Osteoblast (primary cell): ENCODE data around the gene NUDT17. TPM values are rescaled to one million over a fixed set of nuclear protein-coding genes. Genes with fewer than 3 reads are reported as not detected.

Experiments
- DNase-seq: peaks from one replicate; pipeline ENCODE4 v3.0.0; 2011; ENCODE audit warnings: low spot score, mixed read lengths; ENCODE audit not compliant: insufficient read length; ENCODE audit errors: missing footprints
- H2AFZ ChIP-seq: 2 replicates; pipeline ENCODE4 v1.6.0; 2011; ENCODE audit warnings: mild to moderate bottlenecking, low read length
- H3K27ac ChIP-seq: 2 replicates; pipeline ENCODE4 v1.5.1; 2011; ENCODE audit warnings: mild to moderate bottlenecking, low read depth, low read length, moderate library complexity
- H3K27me3 ChIP-seq: 2 replicates; pipeline ENCODE4 v1.6.0; 2012; ENCODE audit warnings: mild to moderate bottlenecking, control low read depth, inconsistent platforms, low read length, moderate library complexity; ENCODE audit not compliant: insufficient read depth
- H3K36me3 ChIP-seq: 2 replicates; pipeline ENCODE4 v1.5.1; 2011; ENCODE audit warnings: mild to moderate bottlenecking, low read length, control low read depth, moderate library complexity; ENCODE audit not compliant: insufficient read depth
- H3K4me1 ChIP-seq: 2 replicates; pipeline ENCODE4 v1.5.1; 2011; ENCODE audit warnings: mild to moderate bottlenecking, low read length, control low read depth, moderate library complexity; ENCODE audit not compliant: insufficient read depth
- H3K4me2 ChIP-seq: 2 replicates; pipeline ENCODE4 v1.6.0; 2011; ENCODE audit warnings: mild to moderate bottlenecking, low read length; ENCODE audit not compliant: insufficient read depth
- H3K4me3 ChIP-seq: fragments of 200-600 bp; sonication (generic); 3 replicates; pipeline ENCODE4 v1.5.1; 2012; ENCODE audit warnings: mild to moderate bottlenecking, low read length, inconsistent platforms; ENCODE audit not compliant: insufficient read depth
- H3K79me2 ChIP-seq: 2 replicates; pipeline ENCODE4 v1.6.0; 2012; ENCODE audit warnings: mild to moderate bottlenecking, low read length, control low read depth, inconsistent platforms; ENCODE audit not compliant: insufficient read depth
- H3K9me3 ChIP-seq: 2 replicates; pipeline ENCODE4 v1.5.1; 2011; ENCODE audit warnings: low read depth, low read length, control low read depth
- H4K20me1 ChIP-seq: 2 replicates; pipeline ENCODE4 v1.6.0; 2012; ENCODE audit warnings: mild to moderate bottlenecking, low read length, control low read depth; ENCODE audit not compliant: insufficient read depth
- total RNA-seq: library from RNA; depleted of rRNA; stranded (reverse); fragments of >200 nt; gene quantifications from 2 replicates; pipeline ENCODE4 v1.2.3, GENCODE V29; 2012
- TF ChIP-seq, protein P1 (sequence below): IDR thresholded peaks from 2 replicates; pipeline ENCODE4 v1.5.1; 2011; ENCODE audit warnings: mild to moderate bottlenecking, low read depth, low read length, moderate library complexity; ENCODE audit errors: extremely low read depth

NUDT17 gene, protein sequence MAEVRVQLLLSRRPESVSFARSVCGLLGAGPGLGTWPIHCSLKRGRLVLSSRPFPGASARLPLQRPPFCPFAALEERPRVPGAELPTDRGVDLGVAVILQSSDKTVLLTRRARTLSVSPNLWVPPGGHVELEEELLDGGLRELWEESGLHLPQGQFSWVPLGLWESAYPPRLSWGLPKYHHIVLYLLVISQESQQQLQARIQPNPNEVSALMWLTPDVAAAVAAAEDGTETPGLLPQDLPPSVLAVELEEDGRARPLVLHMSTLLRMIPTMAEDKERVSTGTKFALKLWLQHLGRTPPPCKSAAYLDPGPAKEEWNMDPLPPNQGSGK
- total RNA-seq, result 1.8 and 4.0 TPM in 2 replicates

DNA sequence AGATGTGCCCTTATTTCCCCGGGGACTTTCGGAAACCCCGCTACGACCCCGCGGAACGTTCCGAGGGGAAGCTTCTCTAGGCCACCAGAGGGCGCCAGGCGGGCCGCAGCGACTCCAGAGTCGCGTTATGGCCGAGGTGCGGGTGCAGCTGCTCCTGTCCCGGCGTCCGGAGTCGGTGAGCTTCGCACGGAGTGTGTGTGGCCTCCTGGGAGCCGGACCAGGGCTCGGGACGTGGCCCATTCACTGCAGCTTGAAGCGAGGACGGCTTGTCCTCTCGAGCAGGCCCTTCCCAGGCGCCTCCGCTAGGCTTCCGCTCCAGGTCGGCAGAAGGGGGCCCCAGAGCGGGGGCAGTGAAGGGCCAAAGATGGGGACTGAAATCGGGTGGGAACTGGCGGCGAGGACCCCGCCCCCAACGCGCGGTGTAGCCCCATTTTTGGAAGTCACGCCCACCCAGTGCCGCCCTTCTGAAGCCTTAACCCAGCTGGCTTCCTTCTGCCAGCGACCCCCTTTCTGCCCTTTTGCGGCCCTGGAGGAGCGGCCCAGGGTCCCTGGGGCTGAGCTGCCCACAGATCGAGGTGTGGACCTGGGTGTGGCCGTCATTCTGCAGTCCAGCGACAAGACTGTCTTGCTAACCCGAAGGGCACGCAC, at the start of gene NUDT17:
NUDT17 (plus strand) TSS at position 117 of the 648 bp plus-strand sequence; CDS start at position 128, 11 bp downstream.
- H3K27ac ChIP-seq, result peak within 1 kb of the TSS; percentile 65
- H3K36me3 ChIP-seq, result peaks cover 63% of the 10 kb centered on the region
- H3K4me2 ChIP-seq, result peak within 1 kb of the TSS; percentile 93
- peak; percentile 94 for DNase-seq
- H3K27me3 ChIP-seq, result no peaks in the 10 kb centered on the region
- TF ChIP-seq, protein P1, sequence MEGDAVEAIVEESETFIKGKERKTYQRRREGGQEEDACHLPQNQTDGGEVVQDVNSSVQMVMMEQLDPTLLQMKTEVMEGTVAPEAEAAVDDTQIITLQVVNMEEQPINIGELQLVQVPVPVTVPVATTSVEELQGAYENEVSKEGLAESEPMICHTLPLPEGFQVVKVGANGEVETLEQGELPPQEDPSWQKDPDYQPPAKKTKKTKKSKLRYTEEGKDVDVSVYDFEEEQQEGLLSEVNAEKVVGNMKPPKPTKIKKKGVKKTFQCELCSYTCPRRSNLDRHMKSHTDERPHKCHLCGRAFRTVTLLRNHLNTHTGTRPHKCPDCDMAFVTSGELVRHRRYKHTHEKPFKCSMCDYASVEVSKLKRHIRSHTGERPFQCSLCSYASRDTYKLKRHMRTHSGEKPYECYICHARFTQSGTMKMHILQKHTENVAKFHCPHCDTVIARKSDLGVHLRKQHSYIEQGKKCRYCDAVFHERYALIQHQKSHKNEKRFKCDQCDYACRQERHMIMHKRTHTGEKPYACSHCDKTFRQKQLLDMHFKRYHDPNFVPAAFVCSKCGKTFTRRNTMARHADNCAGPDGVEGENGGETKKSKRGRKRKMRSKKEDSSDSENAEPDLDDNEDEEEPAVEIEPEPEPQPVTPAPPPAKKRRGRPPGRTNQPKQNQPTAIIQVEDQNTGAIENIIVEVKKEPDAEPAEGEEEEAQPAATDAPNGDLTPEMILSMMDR, result peak; percentile 94
- H3K79me2 ChIP-seq, result no peaks in the 10 kb centered on the region
- H4K20me1 ChIP-seq, result no peaks in the 10 kb centered on the region
- H3K4me3 ChIP-seq, result peak within 1 kb of the TSS; percentile 81
- H3K9me3 ChIP-seq, result no peaks in the 10 kb centered on the region
- peak within 1 kb of the TSS; percentile 82 for H2AFZ ChIP-seq
- peaks cover 31% of the 10 kb centered on the region for H3K4me1 ChIP-seq

DNA sequence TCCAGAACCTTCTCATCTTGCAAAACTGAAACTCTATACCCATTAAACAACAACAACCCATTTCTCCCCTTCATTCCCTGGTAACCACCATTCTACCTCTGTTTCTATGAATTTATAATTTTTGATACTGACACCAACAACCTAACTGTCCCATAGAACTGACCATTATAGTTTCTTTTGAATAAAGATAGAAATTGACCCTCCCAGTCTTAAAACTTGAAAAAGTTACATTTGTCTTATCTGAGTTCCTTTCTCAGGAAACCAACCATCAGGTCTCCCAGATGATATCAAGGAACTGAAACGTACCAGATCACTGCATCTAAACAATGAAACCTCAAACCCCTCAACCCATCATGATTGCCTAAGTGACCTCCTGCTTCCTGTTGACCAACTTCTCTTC, 48.7 kb upstream of the NUDT17 start:
- H3K79me2 ChIP-seq, result peaks cover 90% of the 10 kb centered on the region
- H3K4me2 ChIP-seq, result no peak overlapping the region
- TF ChIP-seq, protein P1, result no peak
- no peak for DNase-seq
- no peaks in the 10 kb centered on the region for H3K4me1 ChIP-seq
- peaks cover 10% of the 10 kb centered on the region for H3K36me3 ChIP-seq
- H3K27ac ChIP-seq, result no peak overlapping the region
- H2AFZ ChIP-seq, result no peak overlapping the region
- peaks cover 23% of the 10 kb centered on the region for H4K20me1 ChIP-seq
- no peaks in the 10 kb centered on the region for H3K27me3 ChIP-seq
- H3K4me3 ChIP-seq, result no peak overlapping the region
- no peaks in the 10 kb centered on the region for H3K9me3 ChIP-seq

- Histone ChIP-seq H3K79me2 (peaks cover 98% of the 10 kb centered on the region), H2AFZ (no peak overlapping the region), H3K27ac (no peak overlapping the region), H3K27me3 (no peaks in the 10 kb centered on the region), H4K20me1 (peaks cover 36% of the 10 kb centered on the region), H3K9me3 (no peaks in the 10 kb centered on the region), H3K4me2 (no peak overlapping the region), H3K4me3 (no peak overlapping the region), H3K4me1 (peaks cover 9% of the 10 kb centered on the region), H3K36me3 (no peaks in the 10 kb centered on the region)
- TF ChIP-seq, protein P1, result no peak
- no peak for DNase-seq
Observed at GRCh38 chr1:145799806-145800205, 45.6 kb upstream of the NUDT17 start.

DNA sequence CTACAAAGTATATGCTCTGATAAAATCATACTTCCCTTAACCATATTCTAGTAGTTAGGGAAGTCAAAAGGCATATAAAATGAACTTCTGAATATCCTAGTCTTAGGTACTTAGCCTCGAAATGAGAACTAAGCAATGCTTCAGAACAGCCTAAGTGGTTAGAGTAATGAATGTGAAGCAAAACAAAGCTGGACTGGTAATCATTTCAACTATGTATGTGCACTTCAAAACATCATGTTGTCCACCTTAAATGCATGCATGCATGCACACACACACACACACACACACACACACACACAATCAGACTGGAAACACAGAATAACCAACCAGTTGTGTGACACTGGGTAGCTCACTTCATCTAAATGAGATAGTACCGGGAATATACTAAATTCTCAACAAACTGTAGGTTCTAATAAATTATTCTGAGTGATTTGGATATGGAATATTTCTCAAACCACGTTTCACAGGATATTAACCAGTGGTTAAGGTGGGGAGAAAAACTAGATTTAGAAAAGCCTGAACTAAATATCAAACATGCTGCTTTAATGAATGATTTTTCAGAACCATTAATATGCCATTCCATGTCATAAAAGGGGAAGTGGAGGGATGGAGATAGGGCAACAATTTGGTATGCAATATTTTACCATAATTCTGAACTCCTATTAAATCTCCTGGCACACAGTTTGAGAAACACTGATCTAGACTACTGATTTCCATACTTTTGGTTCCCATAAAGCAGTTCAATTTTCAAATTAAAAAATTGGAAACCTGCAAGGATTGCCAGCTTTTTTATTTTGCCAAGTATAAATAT, 41.0 kb upstream of the NUDT17 start:
- H3K36me3 ChIP-seq, result no peaks in the 10 kb centered on the region
- no peaks in the 10 kb centered on the region for H3K27me3 ChIP-seq
- peaks cover 49% of the 10 kb centered on the region for H4K20me1 ChIP-seq
- no peak overlapping the region for H2AFZ ChIP-seq
- peaks cover 97% of the 10 kb centered on the region for H3K79me2 ChIP-seq
- peak; percentile 27 for DNase-seq
- no peak overlapping the region for H3K4me3 ChIP-seq
- TF ChIP-seq, protein P1, result no peak
- H3K4me2 ChIP-seq, result no peak overlapping the region
- no peak overlapping the region for H3K27ac ChIP-seq
- no peaks in the 10 kb centered on the region for H3K9me3 ChIP-seq
- peaks cover 9% of the 10 kb centered on the region for H3K4me1 ChIP-seq
